CD4-positive, alpha-beta T cell (primary cell): ENCODE data around the gene IARS2. TPM values are rescaled to one million over a fixed set of nuclear protein-coding genes. Genes with fewer than 3 reads are reported as not detected.

Experiments used
- ATAC-seq: fragments of 200-7000 bp; cut with Tn5 transposase; one replicate; pipeline ENCODE4 v1.10.0; 2022; ENCODE audit warnings: mild to moderate bottlenecking; ENCODE audit not compliant: poor library complexity
- CTCF ChIA-PET: fragments of 350-600 bp; sonication (Branson Sonifier 250); formaldehyde crosslinking; loops from one replicate; lab custom pipeline; 2021; ENCODE audit warnings: antibody characterized with exemption, inconsistent platforms; lab: Charles Lee
- POLR2A ChIA-PET: fragments of 350-600 bp; sonication (Branson Sonifier 250); formaldehyde crosslinking; loops from one replicate; lab custom pipeline; 2021; ENCODE audit warnings: antibody characterized with exemption, inconsistent platforms; lab: Charles Lee
- DNase-seq, 14 experiments: peaks; one replicate each; pipeline ENCODE4 v3.0.0-alpha.2; 2013 to 2020; ENCODE audit warnings: mixed read lengths in 2 of 14
- H3K27ac ChIP-seq, 2 donors: one replicate each; pipeline versions ENCODE4 v1.5.1 to v1.7.0; 2013; ENCODE audit warnings: low read length in 2 of 2, low read depth in 1 of 2, mild to moderate bottlenecking in 1 of 2
- H3K27me3 ChIP-seq, 2 experiments: 1 replicate in 1 of 2; 2 replicates in 1 of 2; pipeline versions ENCODE4 v1.6.1 to v1.7.0; 2013; ENCODE audit warnings: low read length in 2 of 2, control low read depth in 1 of 2, mild to moderate bottlenecking in 1 of 2, moderate library complexity in 1 of 2; ENCODE audit not compliant: insufficient read depth in 2 of 2, control insufficient read depth in 1 of 2
- H3K36me3 ChIP-seq: one replicate; pipeline ENCODE4 v1.6.1; 2013; ENCODE audit warnings: low read length, control low read depth; ENCODE audit not compliant: insufficient read depth
- H3K4me1 ChIP-seq: one replicate; pipeline ENCODE4 v1.6.1; 2013; ENCODE audit warnings: low read length, control low read depth; ENCODE audit not compliant: insufficient read depth
- H3K4me3 ChIP-seq: one replicate; pipeline ENCODE4 v1.5.1; 2013; ENCODE audit warnings: mild to moderate bottlenecking, low read length, moderate library complexity
- H3K9me3 ChIP-seq, 2 experiments: 1 replicate in 1 of 2; 2 replicates in 1 of 2; pipeline versions ENCODE4 v1.6.1 to v1.7.0; 2013; ENCODE audit warnings: low read length in 2 of 2, mild to moderate bottlenecking in 2 of 2, control low read depth in 1 of 2, moderate library complexity in 1 of 2; ENCODE audit not compliant: control insufficient read depth in 1 of 2, insufficient read depth in 1 of 2
- H3K27ac Mint-ChIP-seq: one replicate; pipeline ENCODE4 v1.8.0; 2020; ENCODE audit warnings: mixed read lengths
- H3K27me3 Mint-ChIP-seq: one replicate; pipeline ENCODE4 v1.8.0; 2021; ENCODE audit warnings: mixed read lengths
- H3K36me3 Mint-ChIP-seq: one replicate; pipeline ENCODE4 v1.8.0; 2021; ENCODE audit warnings: low read depth, mixed read lengths
- H3K4me1 Mint-ChIP-seq: one replicate; pipeline ENCODE4 v1.8.0; 2021; ENCODE audit warnings: low read depth, mixed read lengths
- H3K4me3 Mint-ChIP-seq: one replicate; pipeline ENCODE4 v1.8.0; 2020; ENCODE audit warnings: mild to moderate bottlenecking, mixed read lengths
- H3K9me3 Mint-ChIP-seq: one replicate; pipeline ENCODE4 v1.8.0; 2020; ENCODE audit warnings: mixed read lengths
- intact Hi-C, 2 experiments: fragments of 100-400 bp; cut with DNase I in 1 of 2; cut with micrococcal nuclease in 1 of 2; formaldehyde crosslinking; loops; one replicate each; pipeline versions ENCODE4 v1.15.1 to v1.9.0; 2023 to 2025; cut with DNase I, micrococcal nuclease
- total RNA-seq, 174 experiments: library from RNA in 2 of 174; stranded (reverse) in 2 of 174; gene quantifications; one replicate each; pipeline ENCODE4 v1.2.3 and lab custom pipeline; 2021 to 2026
- TF ChIP-seq, protein P1 (sequence below): fragments of 200-600 bp; IDR thresholded peaks from one replicate; pipeline ENCODE4 v1.8.0; 2022; ENCODE audit warnings: antibody characterized with exemption, mild to moderate bottlenecking

Gene IARS2
- total RNA-seq, 2 experiments from 2014 or later: 18.9 to 19.0 TPM

DNA sequence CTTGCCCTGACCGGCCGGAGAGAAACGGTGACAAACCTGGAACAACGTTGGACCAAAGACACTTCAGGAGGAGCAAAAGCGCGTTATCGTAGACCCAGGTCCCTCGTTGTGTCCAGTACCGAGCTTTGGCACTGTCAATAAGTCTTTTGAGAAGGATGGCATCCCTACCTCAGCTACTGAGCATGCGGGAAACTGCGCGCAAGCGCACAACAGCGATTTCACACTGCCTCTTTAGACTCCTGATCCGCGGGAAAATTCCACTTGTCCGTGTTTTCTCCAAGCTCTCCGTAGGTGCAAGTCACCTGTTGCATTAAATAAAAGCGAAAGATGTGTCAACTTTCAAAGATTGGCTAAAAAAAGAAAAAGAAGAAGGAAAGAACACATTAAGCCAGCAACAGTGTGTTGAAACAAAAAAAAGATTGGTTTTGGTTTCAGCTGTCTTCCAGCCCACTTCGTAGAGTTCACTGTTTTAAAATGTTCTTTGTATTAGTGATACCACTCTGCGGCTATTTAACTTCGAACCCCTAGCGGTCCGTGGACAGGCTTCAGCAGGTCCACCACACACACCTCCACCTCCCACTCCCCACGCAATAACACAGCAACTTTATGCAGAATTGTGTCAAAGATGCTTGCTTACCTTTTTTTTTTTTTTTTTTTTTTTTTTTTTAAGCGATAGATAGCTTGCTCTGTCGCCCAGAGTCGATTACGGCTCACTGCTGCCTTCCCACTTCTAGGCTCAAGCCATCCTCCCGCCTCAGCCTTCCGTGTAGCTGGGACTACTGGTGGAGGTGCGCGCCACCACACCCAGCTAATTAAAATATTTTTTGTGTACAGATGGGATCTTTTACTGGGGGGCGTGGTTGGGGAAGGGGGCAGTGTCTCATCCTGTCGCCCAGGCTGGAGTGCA is 4.0 kb upstream of the IARS2 start, which contains the start of gene BPNT1:
BPNT1 (minus strand) TSS at position 139 of the 907 bp plus-strand sequence. CDS start 9,942 bp downstream, outside the sequence.
- Mint-ChIP-seq H3K36me3 (peaks cover 13% of the 10 kb centered on the region), H3K4me3 (peak within 1 kb of the TSS; percentile 94), H3K27ac (peak within 1 kb of the TSS; percentile 79), H3K4me1 (peaks cover 24% of the 10 kb centered on the region), H3K27me3 (no peaks in the 10 kb centered on the region), H3K9me3 (no peaks in the 10 kb centered on the region)
- DNase-seq (peak; percentile 94 to 100 (median 98)), ATAC-seq (peak; percentile 76)
- ChIA-PET CTCF (interaction anchor here (0.6 to 2.6 kb wide), 6 partner anchors 23 to 164 kb away, joined by 3 to 14 read pairs (median 5); partner anchors contain the start of gene EPRS1), POLR2A (interaction anchor here (0.6 to 2.4 kb wide), 11 partner anchors 9 to 1805 kb away, joined by 3 to 22 read pairs (median 4); partner anchors contain the start of genes EPRS1 and RRP15)
- Histone ChIP-seq H3K9me3 (no peaks in the 10 kb centered on the region), H3K4me3 (peak within 1 kb of the TSS; percentile 80), H3K27ac (peak within 1 kb of the TSS; percentile 58 to 61), H3K36me3 (no peaks in the 10 kb centered on the region), H3K4me1 (peaks cover 20% of the 10 kb centered on the region), H3K27me3 (no peaks in the 10 kb centered on the region)
- TF ChIP-seq, protein P1, sequence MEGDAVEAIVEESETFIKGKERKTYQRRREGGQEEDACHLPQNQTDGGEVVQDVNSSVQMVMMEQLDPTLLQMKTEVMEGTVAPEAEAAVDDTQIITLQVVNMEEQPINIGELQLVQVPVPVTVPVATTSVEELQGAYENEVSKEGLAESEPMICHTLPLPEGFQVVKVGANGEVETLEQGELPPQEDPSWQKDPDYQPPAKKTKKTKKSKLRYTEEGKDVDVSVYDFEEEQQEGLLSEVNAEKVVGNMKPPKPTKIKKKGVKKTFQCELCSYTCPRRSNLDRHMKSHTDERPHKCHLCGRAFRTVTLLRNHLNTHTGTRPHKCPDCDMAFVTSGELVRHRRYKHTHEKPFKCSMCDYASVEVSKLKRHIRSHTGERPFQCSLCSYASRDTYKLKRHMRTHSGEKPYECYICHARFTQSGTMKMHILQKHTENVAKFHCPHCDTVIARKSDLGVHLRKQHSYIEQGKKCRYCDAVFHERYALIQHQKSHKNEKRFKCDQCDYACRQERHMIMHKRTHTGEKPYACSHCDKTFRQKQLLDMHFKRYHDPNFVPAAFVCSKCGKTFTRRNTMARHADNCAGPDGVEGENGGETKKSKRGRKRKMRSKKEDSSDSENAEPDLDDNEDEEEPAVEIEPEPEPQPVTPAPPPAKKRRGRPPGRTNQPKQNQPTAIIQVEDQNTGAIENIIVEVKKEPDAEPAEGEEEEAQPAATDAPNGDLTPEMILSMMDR: no peak
- intact Hi-C loops: loop anchor here (1.0 to 10.0 kb wide), 2 partner anchors 44 to 915 kb away; partner anchors contain the start of genes EPRS1 (in 1 of the 2) and LYPLAL1 (in 1 of the 2)

GRCh38 chr1:220092694-220093093 is 1.2 kb upstream of the IARS2 start:
- Mint-ChIP-seq H3K4me1 (peaks cover 28% of the 10 kb centered on the region), H3K4me3 (peak overlapping the region; percentile 71), H3K36me3 (peaks cover 29% of the 10 kb centered on the region), H3K27me3 (no peaks in the 10 kb centered on the region), H3K27ac (peak overlapping the region; percentile 79), H3K9me3 (no peaks in the 10 kb centered on the region)
- H3K27ac ChIP-seq: no peak overlapping the region
- peaks cover 28% of the 10 kb centered on the region for H3K4me1 ChIP-seq
- peaks cover 2% of the 10 kb centered on the region for H3K36me3 ChIP-seq
- no peak overlapping the region for H3K4me3 ChIP-seq
- no peaks in the 10 kb centered on the region for H3K9me3 ChIP-seq
- H3K27me3 ChIP-seq: no peaks in the 10 kb centered on the region
- POLR2A ChIA-PET: interaction anchor here (1.2 kb wide), 1 partner anchor 46 kb away, joined by 5 read pairs; the partner anchor contains the start of gene EPRS1
- TF ChIP-seq, protein P1: no peak
- no peak for DNase-seq
- ATAC-seq: no peak
- CTCF ChIA-PET: interaction anchor here (0.8 kb wide), 1 partner anchor 47 kb away, joined by 3 read pairs; the partner anchor contains the start of gene EPRS1
- intact Hi-C loops: loop anchor here in 1 of 2 experiments (10.0 kb wide), 1 partner anchor 918 kb away; the partner anchor contains the start of gene LYPLAL1

DNA sequence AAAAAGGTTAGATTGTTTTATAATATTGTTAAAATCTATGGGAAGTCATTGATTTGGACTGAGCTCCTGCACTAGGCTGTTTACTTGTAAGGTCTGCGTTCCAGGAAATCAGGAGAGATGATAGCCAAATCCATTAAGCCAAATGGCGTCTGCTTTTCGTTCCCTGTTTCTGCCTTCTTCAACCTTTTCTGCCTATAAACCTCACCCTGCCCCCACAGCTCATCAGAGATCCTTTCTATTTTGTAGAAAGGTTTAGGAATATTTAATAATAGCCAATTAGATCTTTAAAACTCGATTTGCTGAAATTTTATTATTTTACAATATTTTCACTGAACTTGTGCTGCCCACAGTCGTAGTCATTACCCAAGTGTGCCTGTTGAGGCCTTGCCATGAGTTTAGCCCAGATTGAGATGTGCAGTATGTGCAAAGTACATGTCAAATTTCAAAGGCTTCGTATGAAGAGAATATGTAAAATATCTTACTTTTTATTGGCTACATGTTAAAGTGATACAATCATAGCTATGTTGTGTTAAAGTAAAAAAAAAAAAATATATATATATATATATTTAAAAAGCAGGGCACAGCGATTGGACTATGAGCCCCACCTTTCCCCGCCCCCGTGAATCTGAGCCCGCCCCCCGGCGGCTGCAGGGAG is 444 bp upstream of the IARS2 start:
- no peak overlapping the region for H3K27ac ChIP-seq
- Mint-ChIP-seq H3K27me3 (no peaks in the 10 kb centered on the region), H3K4me3 (peak overlapping the region; percentile 71), H3K9me3 (no peaks in the 10 kb centered on the region), H3K4me1 (peaks cover 32% of the 10 kb centered on the region), H3K36me3 (peaks cover 36% of the 10 kb centered on the region), H3K27ac (peak overlapping the region; percentile 79)
- peaks cover 31% of the 10 kb centered on the region for H3K4me1 ChIP-seq
- ChIA-PET CTCF (interaction anchor here (1.1 to 1.3 kb wide), 2 partner anchors 12 to 20 kb away, joined by 3 read pairs; no protein-coding TSS in a partner anchor), POLR2A (interaction anchor here (1.2 kb wide), 1 partner anchor 47 kb away, joined by 4 read pairs; the partner anchor contains the start of gene EPRS1)
- H3K27me3 ChIP-seq: no peaks in the 10 kb centered on the region
- peak overlapping the region; percentile 80 for H3K4me3 ChIP-seq
- intact Hi-C loops: loop anchor here (1.0 to 10.0 kb wide), 4 partner anchors 45 to 919 kb away; partner anchors contain the start of genes EPRS1 (in 1 of the 2), LYPLAL1 (in 1 of the 2) and RAB3GAP2 (in 1 of the 2)
- DNase-seq: peak in 1 of 14 experiments; percentile 9
- TF ChIP-seq, protein P1: no peak
- ATAC-seq: no peak
- H3K36me3 ChIP-seq: peaks cover 6% of the 10 kb centered on the region
- no peaks in the 10 kb centered on the region for H3K9me3 ChIP-seq
